ENCODE measurements around the gene C3orf18. TPM values are rescaled to one million over a fixed set of nuclear protein-coding genes. Genes with fewer than 3 reads are reported as not detected.

Gene C3orf18
- polyA plus RNA-seq, 1 donor from 2014 or later, result 39.9 TPM

GRCh38 chr3:50509715-50510114 lies 57.8 kb downstream of the C3orf18 start:
- no peak overlapping the region for H3K27ac ChIP-seq (ENCODE audit: low read length)
- no peaks in the 10 kb centered on the region for H3K36me3 ChIP-seq (ENCODE audit: insufficient read depth, low read length)
- H3K27me3 ChIP-seq (ENCODE audit: insufficient read depth, low read depth, low read length), result no peaks in the 10 kb centered on the region
- H4K20me1 ChIP-seq (ENCODE audit: insufficient read depth), result no peaks in the 10 kb centered on the region
- H3K79me2 ChIP-seq (replicated peaks; ENCODE audit: insufficient read depth, low read length), result no peaks in the 10 kb centered on the region
- H3K4me2 ChIP-seq (ENCODE audit: low read length), result no peak overlapping the region
- no peaks in the 10 kb centered on the region for H3F3A ChIP-seq (ENCODE audit: insufficient read depth, low read length, poor library complexity, severe bottlenecking)
- H3K4me3 ChIP-seq (ENCODE audit: low read length), result no peak overlapping the region
- no peak overlapping the region for H2AFZ ChIP-seq (ENCODE audit: low read depth, low read length)
- H3K9me2 ChIP-seq (ENCODE audit: insufficient read depth, low read length), result no peaks in the 10 kb centered on the region
- H3K9me3 ChIP-seq (ENCODE audit: low read length), result no peaks in the 10 kb centered on the region
- no peak overlapping the region for H3K9ac ChIP-seq (ENCODE audit: low read length)
- TF ChIP-seq RAD21 (conservative IDR thresholded peaks at IDR 0.05) (no peak), POLR2AphosphoS5 (IDR thresholded peaks at IDR 0.05) (no peak), SMC3 (conservative IDR thresholded peaks at IDR 0.05; ENCODE audit: poor library complexity) (no peak), REST (IDR thresholded peaks at IDR 0.05; ENCODE audit: borderline replicate concordance) (no peak), EZH2 (IDR thresholded peaks at IDR 0.05; ENCODE audit: borderline replicate concordance, insufficient read depth, low read length, poor library complexity, severe bottlenecking) (no peak), MXI1 (conservative IDR thresholded peaks at IDR 0.05; ENCODE audit: poor library complexity, severe bottlenecking) (no peak), TAF1 (IDR thresholded peaks at IDR 0.05; ENCODE audit: low read depth) (no peak), CTCF (IDR thresholded peaks at IDR 0.05; ENCODE audit: poor library complexity, severe bottlenecking) (no peak), EP300 (conservative IDR thresholded peaks at IDR 0.05; ENCODE audit: poor library complexity, severe bottlenecking) (no peak)

- H3K4me3 ChIP-seq (ENCODE audit: low read length), result no peak overlapping the region
- H3K9me2 ChIP-seq (ENCODE audit: insufficient read depth, low read length), result no peaks in the 10 kb centered on the region
- H3K9me3 ChIP-seq (ENCODE audit: low read length), result no peaks in the 10 kb centered on the region
- no peaks in the 10 kb centered on the region for H3K79me2 ChIP-seq (replicated peaks; ENCODE audit: insufficient read depth, low read length)
- no peak overlapping the region for H3K27ac ChIP-seq (ENCODE audit: low read length)
- TF ChIP-seq MXI1 (conservative IDR thresholded peaks at IDR 0.05; ENCODE audit: poor library complexity, severe bottlenecking) (no peak), RAD21 (conservative IDR thresholded peaks at IDR 0.05) (no peak), CTCF (IDR thresholded peaks at IDR 0.05; ENCODE audit: poor library complexity, severe bottlenecking) (no peak), TAF1 (IDR thresholded peaks at IDR 0.05; ENCODE audit: low read depth) (no peak), EP300 (conservative IDR thresholded peaks at IDR 0.05; ENCODE audit: poor library complexity, severe bottlenecking) (no peak), REST (IDR thresholded peaks at IDR 0.05; ENCODE audit: borderline replicate concordance) (no peak), POLR2AphosphoS5 (IDR thresholded peaks at IDR 0.05) (no peak), SMC3 (conservative IDR thresholded peaks at IDR 0.05; ENCODE audit: poor library complexity) (no peak), EZH2 (IDR thresholded peaks at IDR 0.05; ENCODE audit: borderline replicate concordance, insufficient read depth, low read length, poor library complexity, severe bottlenecking) (no peak)
- no peak overlapping the region for H2AFZ ChIP-seq (ENCODE audit: low read depth, low read length)
- H3F3A ChIP-seq (ENCODE audit: insufficient read depth, low read length, poor library complexity, severe bottlenecking), result no peaks in the 10 kb centered on the region
- H4K20me1 ChIP-seq (ENCODE audit: insufficient read depth), result no peaks in the 10 kb centered on the region
- no peaks in the 10 kb centered on the region for H3K36me3 ChIP-seq (ENCODE audit: insufficient read depth, low read length)
- no peak overlapping the region for H3K4me2 ChIP-seq (ENCODE audit: low read length)
- H3K27me3 ChIP-seq (ENCODE audit: insufficient read depth, low read depth, low read length), result no peaks in the 10 kb centered on the region
- H3K9ac ChIP-seq (ENCODE audit: low read length), result no peak overlapping the region
Observed at GRCh38 chr3:50508821-50509220, 58.7 kb downstream of the C3orf18 start.

Measured in neural cell (in vitro differentiated cells).